ENCODE data around the gene NDUFA3. TPM values are rescaled to one million over a fixed set of nuclear protein-coding genes. Genes with fewer than 3 reads are reported as not detected.

Gene NDUFA3
- total and polyA plus RNA-seq, 2 donors (not counting 1 experiment from before 2014, with no cell fraction given) = 55.4 to 94.4 TPM

DNA sequence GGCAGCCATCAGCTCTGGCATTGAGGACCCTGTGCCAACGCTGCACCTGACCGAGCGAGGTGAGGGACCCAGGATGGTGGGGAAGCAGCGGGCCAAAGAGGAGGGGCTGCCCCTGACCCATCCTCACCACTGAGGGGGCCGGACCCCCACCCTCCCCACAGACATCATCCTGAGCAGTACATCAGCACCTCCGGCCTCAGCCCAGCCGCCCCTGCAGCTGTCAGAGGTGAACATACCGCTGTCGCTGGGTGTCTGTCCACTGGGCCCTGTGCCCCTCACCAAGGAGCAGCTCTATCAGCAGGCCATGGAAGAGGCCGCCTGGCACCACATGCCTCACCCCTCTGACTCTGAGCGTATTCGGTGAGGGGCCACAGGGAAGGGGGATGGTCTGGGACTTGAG is 49.6 kb downstream of the NDUFA3 start:
- 100% methylated on average over 12 of the region's 12 CpGs for WGBS (ENCODE audit: insufficient coverage)
- CTCF ChIA-PET = no interaction called here

DNA sequence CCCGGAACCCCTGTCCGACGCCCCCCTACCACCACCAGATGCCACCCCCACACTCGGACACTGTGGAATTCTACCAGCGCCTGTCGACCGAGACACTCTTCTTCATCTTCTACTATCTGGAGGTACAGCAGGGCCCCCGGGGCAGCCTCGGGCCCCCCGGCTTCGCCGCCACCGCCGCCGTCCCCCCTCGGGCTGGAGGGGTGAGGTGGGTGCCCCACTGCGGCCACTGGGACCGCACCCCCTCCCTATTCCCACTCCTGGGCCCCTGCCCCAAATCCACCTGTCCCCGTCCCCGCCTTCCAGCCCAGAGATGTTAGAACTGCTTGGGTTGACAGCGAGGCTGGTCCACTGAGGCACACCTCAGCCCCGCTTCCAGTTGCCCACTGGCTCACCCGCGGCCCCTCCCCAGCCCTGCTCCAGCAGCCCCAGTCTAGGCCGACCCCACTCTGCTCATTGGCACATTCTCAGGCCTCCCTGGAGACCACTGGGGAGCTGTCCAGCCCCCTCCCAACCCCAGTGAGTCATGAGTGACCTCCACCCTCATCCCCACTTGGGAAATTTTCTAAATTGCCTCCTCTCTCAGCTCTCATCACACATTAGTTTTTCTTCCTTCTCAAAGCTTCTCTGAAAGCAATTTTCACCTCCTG is 50.3 kb downstream of the NDUFA3 start:
- 96% methylated on average over 16 of the region's 25 CpGs for WGBS (ENCODE audit: insufficient coverage)
- DNase-seq = no peak
- no peaks in the 10 kb centered on the region for H3K27me3 Mint-ChIP-seq
- H4K20me1 ChIP-seq (ENCODE audit: control insufficient read depth, insufficient read depth, low read length, poor library complexity, severe bottlenecking) = peaks cover 76% of the 10 kb centered on the region
- TF ChIP-seq EZH2 (IDR thresholded peaks at IDR 0.05; ENCODE audit: borderline replicate concordance, insufficient read depth, low read depth, low read length, poor library complexity, severe bottlenecking) = no peak
- TF ChIP-seq, protein P1, sequence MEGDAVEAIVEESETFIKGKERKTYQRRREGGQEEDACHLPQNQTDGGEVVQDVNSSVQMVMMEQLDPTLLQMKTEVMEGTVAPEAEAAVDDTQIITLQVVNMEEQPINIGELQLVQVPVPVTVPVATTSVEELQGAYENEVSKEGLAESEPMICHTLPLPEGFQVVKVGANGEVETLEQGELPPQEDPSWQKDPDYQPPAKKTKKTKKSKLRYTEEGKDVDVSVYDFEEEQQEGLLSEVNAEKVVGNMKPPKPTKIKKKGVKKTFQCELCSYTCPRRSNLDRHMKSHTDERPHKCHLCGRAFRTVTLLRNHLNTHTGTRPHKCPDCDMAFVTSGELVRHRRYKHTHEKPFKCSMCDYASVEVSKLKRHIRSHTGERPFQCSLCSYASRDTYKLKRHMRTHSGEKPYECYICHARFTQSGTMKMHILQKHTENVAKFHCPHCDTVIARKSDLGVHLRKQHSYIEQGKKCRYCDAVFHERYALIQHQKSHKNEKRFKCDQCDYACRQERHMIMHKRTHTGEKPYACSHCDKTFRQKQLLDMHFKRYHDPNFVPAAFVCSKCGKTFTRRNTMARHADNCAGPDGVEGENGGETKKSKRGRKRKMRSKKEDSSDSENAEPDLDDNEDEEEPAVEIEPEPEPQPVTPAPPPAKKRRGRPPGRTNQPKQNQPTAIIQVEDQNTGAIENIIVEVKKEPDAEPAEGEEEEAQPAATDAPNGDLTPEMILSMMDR (IDR thresholded peaks at IDR 0.05) = no peak
- no peak overlapping the region for H3K4me3 ChIP-seq (ENCODE audit: control extremely low read depth in 1 of 5, extremely low read depth in 1 of 5, insufficient read depth in 1 of 5, low read depth in 2 of 5, low read length in 4 of 5)
- H3K27ac ChIP-seq (ENCODE audit: low read length in 2 of 2) = no peak overlapping the region
- ATAC-seq (ENCODE audit: low read depth) = no peak
- POLR2A ChIA-PET = interaction anchor here (0.6 kb wide), 1 partner anchor 275 kb away, joined by 4 read pairs; no protein-coding TSS in a partner anchor
- peaks cover 4% of the 10 kb centered on the region for H3K4me1 Mint-ChIP-seq
- no peak overlapping the region for H3K9ac ChIP-seq (ENCODE audit: low read length)
- no peaks in the 10 kb centered on the region for H3K27me3 ChIP-seq (replicated peaks in 1 of 4; ENCODE audit: control extremely low read depth in 1 of 4, control insufficient read depth in 3 of 4, insufficient read depth in 4 of 4, low read length in 3 of 4)
- peaks cover 2 to 80% of the 10 kb centered on the region in 2 experiments for H3K36me3 ChIP-seq (replicated peaks in 1 of 2; ENCODE audit: control extremely low read depth in 1 of 2, control insufficient read depth in 1 of 2, extremely low read depth in 1 of 2, insufficient read depth in 2 of 2, low read length in 1 of 2)
- H3K4me1 ChIP-seq (ENCODE audit: control insufficient read depth in 2 of 2, insufficient read depth in 2 of 2, low read length in 2 of 2) = peaks cover 0 to 1% of the 10 kb centered on the region in 2 donors
- H2AFZ ChIP-seq (ENCODE audit: insufficient read depth, low read depth, low read length, poor library complexity, severe bottlenecking) = no peak overlapping the region
- H3K27ac Mint-ChIP-seq = no peak overlapping the region
- H3K9me3 Mint-ChIP-seq (ENCODE audit: insufficient read depth) = no peaks in the 10 kb centered on the region
- CTCF ChIA-PET = no interaction called here
- intact Hi-C loops (cut with micrococcal nuclease) = no loop called here
- H3K79me2 ChIP-seq (ENCODE audit: control insufficient read depth, insufficient read depth, low read length) = peaks cover 9% of the 10 kb centered on the region
- H3K4me2 ChIP-seq (replicated peaks; ENCODE audit: low read depth, low read length, poor library complexity, severe bottlenecking) = no peak overlapping the region
- H3K9me3 ChIP-seq (ENCODE audit: control extremely low read depth in 1 of 3, control insufficient read depth in 2 of 3, insufficient read depth in 1 of 3, low read length in 2 of 3) = no peaks in the 10 kb centered on the region
- H3K4me3 Mint-ChIP-seq = no peak overlapping the region

More for the DNA sequence above, 49.6 kb downstream of the NDUFA3 start:
- Mint-ChIP-seq H3K27ac (no peak overlapping the region), H3K4me1 (peaks cover 4% of the 10 kb centered on the region), H3K4me3 (no peak overlapping the region), H3K27me3 (no peaks in the 10 kb centered on the region), H3K9me3 (ENCODE audit: insufficient read depth) (no peaks in the 10 kb centered on the region)
- Histone ChIP-seq H3K9ac (ENCODE audit: low read length) (no peak overlapping the region), H3K36me3 (replicated peaks in 1 of 2; ENCODE audit: control extremely low read depth in 1 of 2, control insufficient read depth in 1 of 2, extremely low read depth in 1 of 2, insufficient read depth in 2 of 2, low read length in 1 of 2) (peaks cover 2 to 80% of the 10 kb centered on the region in 2 experiments), H3K79me2 (ENCODE audit: control insufficient read depth, insufficient read depth, low read length) (peaks cover 4% of the 10 kb centered on the region), H4K20me1 (ENCODE audit: control insufficient read depth, insufficient read depth, low read length, poor library complexity, severe bottlenecking) (peaks cover 80% of the 10 kb centered on the region), H3K4me1 (ENCODE audit: control insufficient read depth in 2 of 2, insufficient read depth in 2 of 2, low read length in 2 of 2) (no peaks in the 10 kb centered on the region), H3K4me3 (ENCODE audit: control extremely low read depth in 1 of 5, extremely low read depth in 1 of 5, insufficient read depth in 1 of 5, low read depth in 2 of 5, low read length in 4 of 5) (no peak overlapping the region), H3K9me3 (ENCODE audit: control extremely low read depth in 1 of 3, control insufficient read depth in 2 of 3, insufficient read depth in 1 of 3, low read length in 2 of 3) (no peaks in the 10 kb centered on the region), H3K27ac (ENCODE audit: low read length in 2 of 2) (no peak overlapping the region), H3K4me2 (replicated peaks; ENCODE audit: low read depth, low read length, poor library complexity, severe bottlenecking) (no peak overlapping the region), H3K27me3 (replicated peaks in 1 of 4; ENCODE audit: control extremely low read depth in 1 of 4, control insufficient read depth in 3 of 4, insufficient read depth in 4 of 4, low read length in 3 of 4) (no peaks in the 10 kb centered on the region), H2AFZ (ENCODE audit: insufficient read depth, low read depth, low read length, poor library complexity, severe bottlenecking) (no peak overlapping the region)
- TF ChIP-seq, protein P1 (IDR thresholded peaks at IDR 0.05) = no peak
- TF ChIP-seq EZH2 (IDR thresholded peaks at IDR 0.05; ENCODE audit: borderline replicate concordance, insufficient read depth, low read depth, low read length, poor library complexity, severe bottlenecking) = no peak
- no peak for DNase-seq
- POLR2A ChIA-PET = no interaction called here
- no peak for ATAC-seq (ENCODE audit: low read depth)
- intact Hi-C loops (cut with micrococcal nuclease) = no loop called here
